SK-N-MC (cell line): ENCODE data around the gene ADGRD2.

Experiments used
- DNase-seq: peaks from one replicate; pipeline ENCODE4 v3.0.0-alpha.2; 2011; ENCODE audit warnings: low read depth, low spot score
- H3K27ac ChIP-seq: fragments of 200-600 bp; sonication (generic); 2 replicates; pipeline ENCODE4 v1.5.1; 2016; ENCODE audit warnings: mixed run types
- H3K36me3 ChIP-seq: fragments of 200-600 bp; sonication (generic); 2 replicates; pipeline ENCODE4 v1.6.1; 2017; ENCODE audit warnings: antibody characterized with exemption, low read length, mixed read lengths; ENCODE audit not compliant: insufficient read depth
- H3K4me3 ChIP-seq: fragments of 200-600 bp; sonication (generic); 2 replicates; pipeline ENCODE4 v1.5.1; 2016
- H3K9ac ChIP-seq: fragments of 200-600 bp; sonication (generic); 2 replicates; pipeline ENCODE4 v1.8.0; 2017; ENCODE audit warnings: mixed run types, mixed read lengths; ENCODE audit not compliant: insufficient read length
- H3K9me3 ChIP-seq: fragments of 200-600 bp; sonication (generic); 2 replicates; pipeline ENCODE4 v1.6.1; 2017; ENCODE audit warnings: low read depth, mild to moderate bottlenecking, antibody characterized with exemption, low read length, moderate library complexity, mixed read lengths
- EZH2 ChIP-seq: fragments of 200-600 bp; sonication (generic); IDR thresholded peaks from one replicate; pipeline ENCODE4 v1.6.1; 2017; ENCODE audit warnings: antibody characterized with exemption
- FOXP2 ChIP-seq: optimal IDR thresholded peaks from 2 replicates; pipeline ENCODE3; 2011; ENCODE audit warnings: mild to moderate bottlenecking, moderate library complexity; ENCODE audit not compliant: insufficient read depth; ENCODE audit errors: extremely low read length, control extremely low read depth
- POLR2AphosphoS5 ChIP-seq: IDR thresholded peaks from 2 replicates; pipeline ENCODE4 v1.6.1; 2012; ENCODE audit warnings: mild to moderate bottlenecking, low read depth, low read length, borderline replicate concordance

The ADGRD2 gene

GRCh38 chr9:124521142-124521541 is 70.9 kb downstream of the ADGRD2 start:
- DNase-seq = no peak
- H3K9me3 ChIP-seq = no peaks in the 10 kb centered on the region
- no peaks in the 10 kb centered on the region for H3K36me3 ChIP-seq
- no peak overlapping the region for H3K27ac ChIP-seq
- no peak overlapping the region for H3K4me3 ChIP-seq
- TF ChIP-seq FOXP2 = no peak
- TF ChIP-seq EZH2 = no peak
- no peak for TF ChIP-seq POLR2AphosphoS5
- H3K9ac ChIP-seq = no peak overlapping the region

DNA sequence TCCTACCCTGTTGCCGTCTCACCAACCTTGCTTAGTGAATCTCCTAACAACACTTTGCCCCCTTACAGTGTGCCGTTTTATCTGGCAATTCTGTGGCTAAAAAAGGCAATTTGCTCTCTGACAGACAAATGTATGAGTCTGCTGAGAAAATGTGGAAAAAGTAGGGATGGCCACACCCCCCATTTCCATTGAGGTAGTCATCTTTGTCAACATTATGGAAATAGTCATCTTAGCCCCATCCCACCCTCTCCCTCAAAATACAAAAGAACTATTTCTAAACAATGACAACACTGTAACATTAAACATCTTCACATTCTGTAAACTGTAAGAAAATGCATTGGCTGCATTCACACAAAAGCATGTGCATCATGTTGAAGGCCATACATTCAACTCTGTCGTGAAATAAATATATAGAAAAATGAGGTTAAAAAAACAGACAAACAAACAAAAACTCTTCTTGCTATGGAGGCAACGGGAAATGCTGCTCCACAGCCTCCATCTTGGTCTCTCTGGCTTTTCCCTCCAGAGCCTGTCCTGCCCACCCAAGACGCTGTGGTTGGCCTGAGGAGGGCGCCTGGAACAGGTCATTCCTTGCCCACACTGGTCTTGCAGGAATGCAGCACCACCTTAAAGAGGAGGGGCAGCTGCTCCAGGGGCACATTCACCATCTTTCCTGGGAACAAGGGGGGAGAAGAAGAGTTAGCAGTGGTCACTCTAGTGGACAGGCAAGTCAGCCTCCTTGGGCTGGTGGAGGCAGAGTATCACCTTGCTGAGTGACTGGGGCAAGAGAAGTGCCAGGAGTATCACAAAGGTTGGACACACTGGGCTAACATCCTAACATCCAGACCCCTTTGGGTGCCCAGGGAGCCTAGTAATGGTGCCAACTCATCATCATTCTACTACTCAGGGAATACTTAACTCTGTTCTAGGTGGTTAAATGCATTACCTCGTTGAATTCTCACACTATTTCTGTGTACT is 72.2 kb downstream of the ADGRD2 start:
- no peaks in the 10 kb centered on the region for H3K36me3 ChIP-seq
- no peak overlapping the region for H3K27ac ChIP-seq
- no peak overlapping the region for H3K9ac ChIP-seq
- no peak overlapping the region for H3K4me3 ChIP-seq
- TF ChIP-seq POLR2AphosphoS5 = no peak
- no peak for TF ChIP-seq EZH2
- TF ChIP-seq FOXP2 = no peak
- no peaks in the 10 kb centered on the region for H3K9me3 ChIP-seq
- DNase-seq = no peak

GRCh38 chr9:124526174-124526573 is 75.9 kb downstream of the ADGRD2 start:
- Histone ChIP-seq H3K9ac (no peak overlapping the region), H3K36me3 (no peaks in the 10 kb centered on the region), H3K27ac (no peak overlapping the region), H3K4me3 (no peak overlapping the region), H3K9me3 (no peaks in the 10 kb centered on the region)
- DNase-seq = no peak
- no peak for TF ChIP-seq EZH2
- no peak for TF ChIP-seq POLR2AphosphoS5

DNA sequence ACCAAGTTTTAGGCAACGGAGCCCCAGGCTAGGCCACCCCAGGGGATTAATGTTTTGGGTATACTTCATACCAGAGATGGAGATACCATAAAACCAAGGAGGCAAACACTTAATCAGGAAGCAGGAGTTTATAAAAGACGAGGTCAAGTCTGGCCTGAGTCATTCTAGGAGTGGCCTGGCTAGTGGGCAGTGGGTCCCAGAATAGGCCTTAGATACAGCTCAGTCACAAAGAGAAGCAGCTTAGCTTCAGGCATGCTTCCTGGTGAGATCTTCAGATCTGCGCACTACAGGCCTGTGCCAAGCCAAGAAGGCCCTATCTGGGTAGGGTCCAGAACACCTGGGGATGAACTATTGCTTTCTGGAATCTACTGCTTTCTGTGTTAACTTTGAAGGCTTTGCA is 77.5 kb downstream of the ADGRD2 start:
- Histone ChIP-seq H3K9ac (no peak overlapping the region), H3K4me3 (no peak overlapping the region), H3K9me3 (no peaks in the 10 kb centered on the region), H3K36me3 (no peaks in the 10 kb centered on the region), H3K27ac (no peak overlapping the region)
- TF ChIP-seq FOXP2 = no peak
- no peak for TF ChIP-seq EZH2
- no peak for TF ChIP-seq POLR2AphosphoS5
- no peak for DNase-seq
